ENCODE measurements around the gene COL27A1.
"Not testable (repeated sequence)": the region's sequence is repeated elsewhere in the genome, so short reads cannot be mapped to it uniquely, and the experiment has no call there.

Gene COL27A1

GRCh38 chr9:114331229-114332195 is 176.2 kb downstream of the COL27A1 start:
- H3K4me2 ChIP-seq (ENCODE audit: low read length); H2AFZ ChIP-seq (ENCODE audit: insufficient read depth, low read length, poor library complexity); H3K23ac ChIP-seq (ENCODE audit: low read length); H3K14ac ChIP-seq (ENCODE audit: low read length); H3K79me2 ChIP-seq (ENCODE audit: control insufficient read depth, insufficient read depth, low read length, poor library complexity); H3K36me3 ChIP-seq (ENCODE audit: control insufficient read depth in 1 of 2, insufficient read depth in 2 of 2, low read length in 2 of 2); DNase-seq; H3K9ac ChIP-seq (ENCODE audit: low read length); H3K4me1 ChIP-seq (ENCODE audit: control insufficient read depth in 1 of 2, insufficient read depth in 2 of 2, low read length in 2 of 2); H2BK12ac ChIP-seq (ENCODE audit: low read length); H2BK120ac ChIP-seq (ENCODE audit: insufficient read depth, low read length, poor library complexity); H3K4ac ChIP-seq (ENCODE audit: low read depth, low read length); H3K27ac ChIP-seq (ENCODE audit: low read depth, low read length); H3K79me1 ChIP-seq (ENCODE audit: low read length); H4K12ac ChIP-seq (ENCODE audit: low read depth, low read length); H3K4me3 ChIP-seq (ENCODE audit: low read depth, low read length); H2AK5ac ChIP-seq (ENCODE audit: low read length); H3K27me3 ChIP-seq (ENCODE audit: insufficient read depth, low read length); H2BK5ac ChIP-seq (ENCODE audit: low read depth, low read length, poor library complexity); H4K91ac ChIP-seq (ENCODE audit: low read depth, low read length); H4K8ac ChIP-seq (ENCODE audit: low read depth, low read length); H3K9me3 ChIP-seq (ENCODE audit: insufficient read depth, low read depth, low read length); H3K18ac ChIP-seq (ENCODE audit: low read length): not testable (repeated sequence)
- WGBS (ENCODE audit: extremely low coverage, insufficient coverage, insufficient read length): no CpG with 5 or more reads among the region's 19 CpGs

GRCh38 chr9:114332474-114333040 is 177.2 kb downstream of the COL27A1 start:
- not testable (repeated sequence) for H3K4me1 ChIP-seq (ENCODE audit: control insufficient read depth in 1 of 2, insufficient read depth in 2 of 2, low read length in 2 of 2); H3K18ac ChIP-seq (ENCODE audit: low read length); H4K8ac ChIP-seq (ENCODE audit: low read depth, low read length); H3K14ac ChIP-seq (ENCODE audit: low read length); H3K23ac ChIP-seq (ENCODE audit: low read length); H3K27me3 ChIP-seq (ENCODE audit: insufficient read depth, low read length); H2BK5ac ChIP-seq (ENCODE audit: low read depth, low read length, poor library complexity); H3K4ac ChIP-seq (ENCODE audit: low read depth, low read length); H3K27ac ChIP-seq (ENCODE audit: low read depth, low read length); H3K79me2 ChIP-seq (ENCODE audit: control insufficient read depth, insufficient read depth, low read length, poor library complexity); H4K91ac ChIP-seq (ENCODE audit: low read depth, low read length); H2BK120ac ChIP-seq (ENCODE audit: insufficient read depth, low read length, poor library complexity); H4K12ac ChIP-seq (ENCODE audit: low read depth, low read length); H2BK12ac ChIP-seq (ENCODE audit: low read length); H3K4me3 ChIP-seq (ENCODE audit: low read depth, low read length); H2AK5ac ChIP-seq (ENCODE audit: low read length); H3K9me3 ChIP-seq (ENCODE audit: insufficient read depth, low read depth, low read length); H3K79me1 ChIP-seq (ENCODE audit: low read length); H3K4me2 ChIP-seq (ENCODE audit: low read length); H3K9ac ChIP-seq (ENCODE audit: low read length); H2AFZ ChIP-seq (ENCODE audit: insufficient read depth, low read length, poor library complexity)
- no CpG with 5 or more reads among the region's 4 CpGs for WGBS (ENCODE audit: extremely low coverage, insufficient coverage, insufficient read length)
- peak; percentile 72 to 83 for DNase-seq
- H3K36me3 ChIP-seq (ENCODE audit: control insufficient read depth in 1 of 2, insufficient read depth in 2 of 2, low read length in 2 of 2): peaks cover 9 to 15% of the 10 kb centered on the region in 2 experiments

DNA sequence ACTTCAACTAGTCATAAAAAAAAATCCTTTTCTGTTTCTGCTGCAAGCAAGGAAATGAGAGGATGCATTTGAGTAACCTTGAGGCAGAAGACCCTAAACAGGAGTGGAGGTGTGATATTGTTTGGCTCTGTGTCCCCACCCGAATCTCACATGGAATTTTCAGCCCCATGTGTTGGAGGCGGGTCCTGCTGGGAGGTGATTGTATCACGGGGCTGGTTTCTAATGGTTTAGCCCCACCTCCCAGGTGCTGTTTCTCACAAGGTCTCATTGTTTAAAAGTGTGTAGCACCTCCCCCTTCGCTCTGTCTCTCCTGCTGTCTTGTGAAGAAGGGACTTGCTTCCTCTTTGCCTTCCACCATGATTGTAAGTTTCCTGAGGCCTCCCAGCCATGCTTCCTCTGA is 178.4 kb downstream of the COL27A1 start:
- H3K23ac ChIP-seq (ENCODE audit: low read length); H4K8ac ChIP-seq (ENCODE audit: low read depth, low read length); H4K12ac ChIP-seq (ENCODE audit: low read depth, low read length); H3K27ac ChIP-seq (ENCODE audit: low read depth, low read length); H3K4ac ChIP-seq (ENCODE audit: low read depth, low read length); H4K91ac ChIP-seq (ENCODE audit: low read depth, low read length); H2AK5ac ChIP-seq (ENCODE audit: low read length); H3K9me3 ChIP-seq (ENCODE audit: insufficient read depth, low read depth, low read length); H3K9ac ChIP-seq (ENCODE audit: low read length); H2BK5ac ChIP-seq (ENCODE audit: low read depth, low read length, poor library complexity); H3K14ac ChIP-seq (ENCODE audit: low read length); DNase-seq; H2BK120ac ChIP-seq (ENCODE audit: insufficient read depth, low read length, poor library complexity); H3K4me3 ChIP-seq (ENCODE audit: low read depth, low read length); H3K18ac ChIP-seq (ENCODE audit: low read length); H3K4me1 ChIP-seq (ENCODE audit: control insufficient read depth in 1 of 2, insufficient read depth in 2 of 2, low read length in 2 of 2); H2BK12ac ChIP-seq (ENCODE audit: low read length); H3K27me3 ChIP-seq (ENCODE audit: insufficient read depth, low read length); H3K79me1 ChIP-seq (ENCODE audit: low read length); H2AFZ ChIP-seq (ENCODE audit: insufficient read depth, low read length, poor library complexity); H3K4me2 ChIP-seq (ENCODE audit: low read length); H3K79me2 ChIP-seq (ENCODE audit: control insufficient read depth, insufficient read depth, low read length, poor library complexity): not testable (repeated sequence)
- no CpG with 5 or more reads among the region's 4 CpGs for WGBS (ENCODE audit: extremely low coverage, insufficient coverage, insufficient read length)
- peaks cover 12 to 19% of the 10 kb centered on the region in 2 experiments for H3K36me3 ChIP-seq (ENCODE audit: control insufficient read depth in 1 of 2, insufficient read depth in 2 of 2, low read length in 2 of 2)

DNA sequence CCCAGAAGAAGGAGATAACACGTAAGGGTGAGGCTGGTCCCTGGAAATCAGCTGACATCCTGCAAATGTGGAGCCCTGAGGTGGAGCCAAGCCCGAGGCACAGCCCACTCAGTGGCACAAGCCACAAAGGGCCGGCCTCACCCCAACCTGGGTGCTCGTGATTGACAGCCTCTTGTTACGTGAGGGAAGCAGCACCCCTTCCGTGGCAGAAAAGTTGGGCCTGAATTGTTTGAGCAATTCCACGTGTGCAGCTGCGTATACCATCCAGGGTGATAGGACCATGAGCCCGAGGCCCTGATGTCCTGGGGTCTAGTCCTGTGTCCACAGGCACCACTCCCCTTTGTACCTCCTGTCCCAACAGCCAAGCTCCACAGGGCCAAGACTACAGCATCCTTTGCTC is 179.2 kb downstream of the COL27A1 start:
- WGBS (ENCODE audit: extremely low coverage, insufficient coverage, insufficient read length): no CpG with 5 or more reads among the region's 9 CpGs
- H3K9me3 ChIP-seq (ENCODE audit: insufficient read depth, low read depth, low read length): peaks cover 2% of the 10 kb centered on the region
- no peak overlapping the region for H3K14ac ChIP-seq (ENCODE audit: low read length)
- no peak overlapping the region for H3K4me2 ChIP-seq (ENCODE audit: low read length)
- no peaks in the 10 kb centered on the region for H3K79me1 ChIP-seq (ENCODE audit: low read length)
- H3K36me3 ChIP-seq (ENCODE audit: control insufficient read depth in 1 of 2, insufficient read depth in 2 of 2, low read length in 2 of 2): peaks cover 14 to 20% of the 10 kb centered on the region in 2 experiments
- H3K27me3 ChIP-seq (ENCODE audit: insufficient read depth, low read length): no peaks in the 10 kb centered on the region
- DNase-seq: no peak
- no peak overlapping the region for H2BK5ac ChIP-seq (ENCODE audit: low read depth, low read length, poor library complexity)
- H2AK5ac ChIP-seq (ENCODE audit: low read length): no peak overlapping the region
- H2BK120ac ChIP-seq (ENCODE audit: insufficient read depth, low read length, poor library complexity): no peak overlapping the region
- H3K27ac ChIP-seq (ENCODE audit: low read depth, low read length): no peak overlapping the region
- H2BK12ac ChIP-seq (ENCODE audit: low read length): no peak overlapping the region
- H3K4me1 ChIP-seq (ENCODE audit: control insufficient read depth in 1 of 2, insufficient read depth in 2 of 2, low read length in 2 of 2): no peaks in the 10 kb centered on the region
- H4K8ac ChIP-seq (ENCODE audit: low read depth, low read length): no peak overlapping the region
- no peak overlapping the region for H3K18ac ChIP-seq (ENCODE audit: low read length)
- no peak overlapping the region for H4K12ac ChIP-seq (ENCODE audit: low read depth, low read length)
- no peak overlapping the region for H3K23ac ChIP-seq (ENCODE audit: low read length)
- H3K79me2 ChIP-seq (ENCODE audit: control insufficient read depth, insufficient read depth, low read length, poor library complexity): no peaks in the 10 kb centered on the region
- H3K9ac ChIP-seq (ENCODE audit: low read length): no peak overlapping the region
- H3K4me3 ChIP-seq (ENCODE audit: low read depth, low read length): no peak overlapping the region
- no peak overlapping the region for H3K4ac ChIP-seq (ENCODE audit: low read depth, low read length)
- H4K91ac ChIP-seq (ENCODE audit: low read depth, low read length): no peak overlapping the region
- H2AFZ ChIP-seq (ENCODE audit: insufficient read depth, low read length, poor library complexity): no peak overlapping the region

Data from trophoblast cell (in vitro differentiated cells and primary cell).